ENCODE data around the gene SLC49A3. TPM values are rescaled to one million over a fixed set of nuclear protein-coding genes. Genes with fewer than 3 reads are reported as not detected.

The SLC49A3 gene
- total RNA-seq, 1 experiment from 2014 or later = 6.9 TPM

- no peak overlapping the region for H3K4ac ChIP-seq (ENCODE audit: low read depth, low read length)
- H3K27me3 ChIP-seq (ENCODE audit: insufficient read depth, low read length) = no peaks in the 10 kb centered on the region
- no peak overlapping the region for H3K9ac ChIP-seq (ENCODE audit: extremely low read depth, insufficient read length, low read length)
- Mint-ChIP-seq H3K27ac (peak overlapping the region in 1 of 3 experiments; percentile 59; a peak in 1 of 7 replicates), H3K4me1 (no peaks in the 10 kb centered on the region; a peak in 2 of 4 replicates), H3K36me3 (ENCODE audit: insufficient read depth in 1 of 3, low read depth in 3 of 3) (peaks cover 25 to 34% (median 32%) of the 10 kb centered on the region in 3 experiments), H3K27me3 (ENCODE audit: low read depth) (no peaks in the 10 kb centered on the region; the same call in 1 of the 2 replicates), H3K4me3 (no peak overlapping the region), H3K9me3 (no peaks in the 10 kb centered on the region; a peak in 1 of 5 replicates)
- no peaks in the 10 kb centered on the region for H4K20me1 ChIP-seq (ENCODE audit: control insufficient read depth, insufficient read depth, insufficient read length)
- no peak for DNase-seq
- TF ChIP-seq, protein P1, sequence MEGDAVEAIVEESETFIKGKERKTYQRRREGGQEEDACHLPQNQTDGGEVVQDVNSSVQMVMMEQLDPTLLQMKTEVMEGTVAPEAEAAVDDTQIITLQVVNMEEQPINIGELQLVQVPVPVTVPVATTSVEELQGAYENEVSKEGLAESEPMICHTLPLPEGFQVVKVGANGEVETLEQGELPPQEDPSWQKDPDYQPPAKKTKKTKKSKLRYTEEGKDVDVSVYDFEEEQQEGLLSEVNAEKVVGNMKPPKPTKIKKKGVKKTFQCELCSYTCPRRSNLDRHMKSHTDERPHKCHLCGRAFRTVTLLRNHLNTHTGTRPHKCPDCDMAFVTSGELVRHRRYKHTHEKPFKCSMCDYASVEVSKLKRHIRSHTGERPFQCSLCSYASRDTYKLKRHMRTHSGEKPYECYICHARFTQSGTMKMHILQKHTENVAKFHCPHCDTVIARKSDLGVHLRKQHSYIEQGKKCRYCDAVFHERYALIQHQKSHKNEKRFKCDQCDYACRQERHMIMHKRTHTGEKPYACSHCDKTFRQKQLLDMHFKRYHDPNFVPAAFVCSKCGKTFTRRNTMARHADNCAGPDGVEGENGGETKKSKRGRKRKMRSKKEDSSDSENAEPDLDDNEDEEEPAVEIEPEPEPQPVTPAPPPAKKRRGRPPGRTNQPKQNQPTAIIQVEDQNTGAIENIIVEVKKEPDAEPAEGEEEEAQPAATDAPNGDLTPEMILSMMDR (conservative IDR thresholded peaks at IDR 0.05) = no peak
- no peak overlapping the region for H2BK5ac ChIP-seq (ENCODE audit: insufficient read length, low read length)
- H3K27ac ChIP-seq (ENCODE audit: insufficient read length, low read depth, low read length) = no peak overlapping the region
- peaks cover 29% of the 10 kb centered on the region; the same call in 1 of the 2 replicates for H3K79me2 ChIP-seq (ENCODE audit: insufficient read depth, low read length)
- no peak overlapping the region for H2BK15ac ChIP-seq (ENCODE audit: low read depth, low read length)
- no peak overlapping the region for H4K91ac ChIP-seq (ENCODE audit: insufficient read length, low read depth, low read length)
- H3K14ac ChIP-seq (ENCODE audit: insufficient read depth, low read length) = no peak overlapping the region
- no peak overlapping the region for H2BK120ac ChIP-seq (ENCODE audit: low read depth, low read length, poor library complexity, severe bottlenecking)
- peaks cover 4% of the 10 kb centered on the region for H3K79me1 ChIP-seq (ENCODE audit: insufficient read depth, low read depth, low read length, poor library complexity, severe bottlenecking)
- no peak overlapping the region for H2AK5ac ChIP-seq (ENCODE audit: insufficient read length, low read length)
- WGBS (ENCODE audit: extremely low coverage, insufficient read length, low lambda C conversion rate) = no CpG with 5 or more reads among the region's 47 CpGs
- H3T11ph ChIP-seq (ENCODE audit: low read length) = no peak overlapping the region
- no peak overlapping the region for H4K5ac ChIP-seq (ENCODE audit: insufficient read length, low read depth, low read length)
- no peak overlapping the region for H3K56ac ChIP-seq (ENCODE audit: insufficient read length, low read depth, low read length)
- no peak overlapping the region for H2BK12ac ChIP-seq (ENCODE audit: insufficient read length, low read depth, low read length)
- H3K23ac ChIP-seq (ENCODE audit: insufficient read length, low read depth, low read length) = no peak overlapping the region
- no peak overlapping the region for H3K18ac ChIP-seq (ENCODE audit: insufficient read length, low read depth, low read length)
- no peak overlapping the region for H2BK20ac ChIP-seq (ENCODE audit: low read depth, low read length, poor library complexity, severe bottlenecking)
- no peak overlapping the region for H4K8ac ChIP-seq (replicated peaks; ENCODE audit: insufficient read length, low read depth, low read length)
- no peaks in the 10 kb centered on the region for H3K23me2 ChIP-seq (ENCODE audit: insufficient read length, low read depth, low read length, poor library complexity, severe bottlenecking)
- no peaks in the 10 kb centered on the region for H3K9me3 ChIP-seq (ENCODE audit: control insufficient read depth, low read depth, low read length)
- H3K4me1 ChIP-seq (ENCODE audit: insufficient read depth, low read length) = no peaks in the 10 kb centered on the region
- no peak overlapping the region for H3K4me2 ChIP-seq (ENCODE audit: insufficient read depth, insufficient read length, low read length)
- no peak overlapping the region for H2AFZ ChIP-seq (ENCODE audit: low read length)
These were observed 33.3 kb upstream of the SLC49A3 start for GRCh38 chr4:722169-722725.
